ENCODE results near the gene VAC14.
"Not testable (repeated sequence)": the region's sequence is repeated elsewhere in the genome, so short reads cannot be mapped to it uniquely, and the experiment has no call there.

The VAC14 gene

GRCh38 chr16:70676675-70677498, 124.1 kb downstream of the VAC14 start:
- TF ChIP-seq CTCF (IDR thresholded peaks at IDR 0.05; ENCODE audit: low read depth, low read length), result no peak
- no peak overlapping the region for H3K4me3 ChIP-seq (ENCODE audit: low read depth, low read length)

GRCh38 chr16:70675851-70676513, 125.0 kb downstream of the VAC14 start:
- no peak for TF ChIP-seq CTCF (IDR thresholded peaks at IDR 0.05; ENCODE audit: low read depth, low read length)
- H3K4me3 ChIP-seq (ENCODE audit: low read depth, low read length), result no peak overlapping the region

GRCh38 chr16:70674221-70675014, 126.5 kb downstream of the VAC14 start:
- no peak overlapping the region for H3K4me3 ChIP-seq (ENCODE audit: low read depth, low read length)
- no peak for TF ChIP-seq CTCF (IDR thresholded peaks at IDR 0.05; ENCODE audit: low read depth, low read length)

- H3K4me3 ChIP-seq (ENCODE audit: low read depth, low read length), result not testable (repeated sequence)
Observed at GRCh38 chr16:70670938-70671337, 130.0 kb downstream of the VAC14 start.

GRCh38 chr16:70670175-70670574, 130.8 kb downstream of the VAC14 start:
- no peak for TF ChIP-seq CTCF (IDR thresholded peaks at IDR 0.05; ENCODE audit: low read depth, low read length)
- H3K4me3 ChIP-seq (ENCODE audit: low read depth, low read length), result no peak overlapping the region

- no peak for TF ChIP-seq CTCF (IDR thresholded peaks at IDR 0.05; ENCODE audit: low read depth, low read length)
- H3K4me3 ChIP-seq (ENCODE audit: low read depth, low read length), result no peak overlapping the region
Observed at GRCh38 chr16:70665806-70666735, 134.9 kb downstream of the VAC14 start.
